Fibroblast of pulmonary artery (primary cell): ENCODE data around the gene GATC.
"Not testable (repeated sequence)": the region's sequence is repeated elsewhere in the genome, so short reads cannot be mapped to it uniquely, and the experiment has no call there.

Experiments used
- DNase-seq: peaks from one replicate; pipeline ENCODE4 v3.0.0-alpha.2; 2010; ENCODE audit warnings: low read depth
- H3K4me3 ChIP-seq: replicated peaks from 2 replicates; pipeline ENCODE4 v1.5.1; 2011; ENCODE audit warnings: low read depth, mild to moderate bottlenecking, control low read depth, low read length, moderate library complexity
- TF ChIP-seq, protein P1 (sequence below): IDR thresholded peaks from 2 replicates; pipeline ENCODE4 v1.5.1; 2011; ENCODE audit warnings: mild to moderate bottlenecking, control low read depth, low read length, inconsistent platforms; ENCODE audit errors: missing control alignments

Gene GATC

DNA sequence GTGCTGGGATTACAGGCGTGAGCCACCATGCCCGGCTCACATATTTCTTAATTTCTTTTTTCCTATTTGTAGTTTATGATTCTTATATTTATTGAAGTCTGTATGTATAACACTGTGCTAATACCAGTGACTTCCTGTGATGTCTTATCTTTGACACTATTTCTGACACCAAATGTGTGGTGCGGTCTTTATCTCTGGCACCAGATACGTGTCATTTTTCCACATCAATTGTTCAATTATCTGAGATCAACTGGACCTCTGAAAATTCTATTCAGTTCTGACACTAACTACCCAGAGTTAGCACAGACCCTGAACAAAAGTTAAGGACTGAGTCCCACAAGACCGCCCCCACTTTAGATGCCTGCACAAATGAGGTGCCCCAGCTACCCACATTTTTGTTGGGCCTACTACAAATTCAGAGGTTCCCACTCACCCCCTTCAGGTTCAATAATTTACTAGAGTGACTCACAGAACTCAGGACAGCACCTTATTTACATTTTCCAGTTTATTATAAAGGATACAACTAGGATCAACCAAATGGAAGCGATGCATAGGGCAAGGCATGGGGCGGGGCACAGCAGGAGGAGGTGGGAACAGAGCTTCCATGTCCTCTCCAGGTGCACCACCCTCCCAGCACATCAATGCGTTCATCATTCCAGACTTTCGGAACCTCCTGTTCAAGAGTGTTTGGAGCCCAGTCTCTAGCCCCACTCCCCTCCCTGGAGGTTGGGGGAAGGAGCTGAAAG is 35.0 kb downstream of the GATC start:
- TF ChIP-seq, protein P1, sequence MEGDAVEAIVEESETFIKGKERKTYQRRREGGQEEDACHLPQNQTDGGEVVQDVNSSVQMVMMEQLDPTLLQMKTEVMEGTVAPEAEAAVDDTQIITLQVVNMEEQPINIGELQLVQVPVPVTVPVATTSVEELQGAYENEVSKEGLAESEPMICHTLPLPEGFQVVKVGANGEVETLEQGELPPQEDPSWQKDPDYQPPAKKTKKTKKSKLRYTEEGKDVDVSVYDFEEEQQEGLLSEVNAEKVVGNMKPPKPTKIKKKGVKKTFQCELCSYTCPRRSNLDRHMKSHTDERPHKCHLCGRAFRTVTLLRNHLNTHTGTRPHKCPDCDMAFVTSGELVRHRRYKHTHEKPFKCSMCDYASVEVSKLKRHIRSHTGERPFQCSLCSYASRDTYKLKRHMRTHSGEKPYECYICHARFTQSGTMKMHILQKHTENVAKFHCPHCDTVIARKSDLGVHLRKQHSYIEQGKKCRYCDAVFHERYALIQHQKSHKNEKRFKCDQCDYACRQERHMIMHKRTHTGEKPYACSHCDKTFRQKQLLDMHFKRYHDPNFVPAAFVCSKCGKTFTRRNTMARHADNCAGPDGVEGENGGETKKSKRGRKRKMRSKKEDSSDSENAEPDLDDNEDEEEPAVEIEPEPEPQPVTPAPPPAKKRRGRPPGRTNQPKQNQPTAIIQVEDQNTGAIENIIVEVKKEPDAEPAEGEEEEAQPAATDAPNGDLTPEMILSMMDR, result no peak
- no peak for DNase-seq
- no peak overlapping the region for H3K4me3 ChIP-seq

DNA sequence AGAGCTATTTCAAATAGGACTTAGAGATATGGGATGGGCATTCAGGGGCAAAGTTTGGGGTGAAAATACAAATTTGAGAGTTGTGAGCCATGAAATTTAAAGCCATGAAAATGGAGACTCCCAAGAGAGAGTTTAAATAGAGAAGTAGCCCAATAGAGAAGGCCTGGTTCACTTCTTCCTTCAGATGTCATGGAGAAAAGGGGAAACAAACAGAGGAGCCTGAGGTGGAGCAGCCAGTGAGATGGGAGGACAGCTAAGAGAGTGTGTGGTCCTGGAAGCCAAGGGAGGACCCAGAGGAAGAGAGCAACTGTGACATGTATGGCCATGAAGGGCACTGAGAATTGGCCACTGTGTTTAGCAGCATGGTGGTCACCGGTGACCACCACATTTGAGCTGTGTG is 37.4 kb downstream of the GATC start:
- H3K4me3 ChIP-seq, result no peak overlapping the region
- TF ChIP-seq, protein P1, result no peak
- DNase-seq, result no peak

DNA sequence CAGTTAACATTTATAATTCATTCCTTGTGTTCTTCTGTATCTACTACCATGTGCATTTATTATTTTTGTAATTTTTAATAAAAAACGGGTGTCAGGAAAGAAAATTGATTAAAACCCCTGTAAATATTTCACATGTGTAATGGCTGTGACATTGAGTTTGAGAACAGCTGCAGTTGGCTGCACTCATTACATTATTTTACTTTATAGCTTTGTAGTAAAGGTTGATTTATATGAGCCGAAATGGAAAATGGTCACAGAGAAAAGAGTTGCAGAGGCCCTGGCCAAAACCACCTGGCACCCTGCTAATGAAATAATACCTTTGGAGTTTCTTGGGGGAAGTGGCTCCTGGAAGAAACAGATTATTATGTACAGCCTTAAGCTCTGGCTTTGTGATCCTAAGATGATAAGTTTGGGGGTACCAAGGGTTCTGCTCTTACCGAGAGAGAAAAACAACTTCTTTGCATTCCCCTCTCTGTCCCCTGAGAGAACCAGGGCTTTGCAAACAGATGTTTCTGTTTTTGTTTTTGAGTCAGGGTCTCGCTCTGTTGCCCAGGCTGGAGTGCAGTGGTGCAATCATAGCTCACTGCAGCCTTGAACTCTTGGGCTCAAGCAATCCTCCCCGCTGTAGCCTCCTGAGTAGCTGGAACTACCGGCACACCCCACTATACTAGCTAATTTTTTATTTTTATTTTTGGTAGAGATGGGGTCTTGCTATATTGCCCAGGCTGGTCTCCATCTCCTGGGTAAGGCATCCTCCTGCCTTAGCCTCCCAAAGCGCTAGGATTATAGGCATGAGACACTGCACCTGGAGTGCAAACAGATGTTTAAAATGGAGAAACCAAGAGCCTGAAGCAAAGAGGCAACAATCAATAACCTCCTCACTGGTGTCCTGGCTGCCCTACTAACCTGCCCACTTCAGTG is 40.0 kb downstream of the GATC start:
- TF ChIP-seq, protein P1, result no peak
- DNase-seq, result no peak
- no peak overlapping the region for H3K4me3 ChIP-seq

DNA sequence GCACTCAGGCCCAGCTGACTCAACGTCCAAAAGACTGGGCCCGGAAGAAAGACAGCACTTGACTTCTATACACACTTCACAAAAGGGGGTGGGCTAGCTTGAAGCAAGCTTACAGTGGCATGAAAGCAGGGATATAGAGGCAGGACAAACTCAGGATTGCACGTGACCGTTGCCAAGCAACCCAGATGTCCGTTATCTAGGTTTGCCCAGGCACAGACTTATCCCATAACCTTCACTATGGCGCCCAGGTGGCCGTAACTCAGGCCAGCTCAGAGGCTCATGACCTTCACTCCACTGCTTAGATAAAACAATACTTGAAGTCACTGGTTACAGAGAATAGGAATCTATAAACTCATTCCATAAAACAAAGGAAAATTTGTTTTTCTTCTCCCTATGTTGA is 41.3 kb downstream of the GATC start:
- DNase-seq, H3K4me3 ChIP-seq: not testable (repeated sequence)

DNA sequence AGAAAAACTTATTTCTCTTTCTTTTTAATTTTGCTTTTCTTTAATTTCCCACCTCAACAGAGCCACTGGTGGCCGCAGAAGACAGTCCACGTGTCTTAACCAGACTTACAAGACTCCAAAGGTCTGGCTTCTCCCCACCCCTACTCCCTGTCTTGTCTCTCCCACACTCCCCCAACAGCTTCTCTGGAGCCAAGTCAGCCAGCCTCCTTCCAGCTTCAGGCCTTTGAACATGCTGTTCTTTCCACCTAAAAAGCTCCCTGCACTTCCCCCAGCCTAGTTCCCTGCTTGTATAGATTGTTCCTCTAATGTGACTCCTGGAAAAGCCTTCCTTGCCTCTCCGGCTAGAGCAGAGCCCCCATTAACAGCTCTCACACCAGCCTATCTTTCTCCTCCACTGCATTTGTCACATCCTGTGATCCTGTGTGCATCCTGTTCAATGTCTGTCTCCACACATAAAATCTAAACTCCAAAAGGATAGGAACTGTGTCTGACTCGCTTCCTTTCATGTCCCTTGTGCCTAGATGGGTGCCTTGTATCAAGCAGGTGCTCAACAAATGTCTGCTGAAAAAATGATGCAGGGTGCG is 41.9 kb downstream of the GATC start:
- H3K4me3 ChIP-seq, result no peak overlapping the region
- TF ChIP-seq, protein P1, result no peak
- peak; percentile 42 for DNase-seq

DNA sequence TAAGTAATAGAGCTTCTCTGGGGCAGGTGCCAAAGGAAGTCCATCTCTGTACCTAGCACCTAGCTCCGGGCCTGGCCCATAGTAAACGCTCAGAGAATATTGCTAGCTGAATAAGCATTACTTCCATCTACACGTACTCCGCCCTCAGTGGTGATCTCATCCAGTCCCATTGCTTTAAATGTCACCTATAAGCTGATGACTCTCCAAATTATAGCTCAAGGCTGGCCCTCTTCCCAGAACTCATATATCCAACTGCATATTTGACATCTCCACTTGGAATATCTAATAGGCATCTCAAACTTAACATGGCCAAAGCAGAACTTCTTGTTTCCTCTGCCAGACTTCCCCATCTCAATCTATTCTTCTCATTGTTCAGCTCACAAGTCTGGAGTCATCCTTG is 42.8 kb downstream of the GATC start:
- no peak overlapping the region for H3K4me3 ChIP-seq
- DNase-seq, result no peak
- TF ChIP-seq, protein P1, result no peak

DNA sequence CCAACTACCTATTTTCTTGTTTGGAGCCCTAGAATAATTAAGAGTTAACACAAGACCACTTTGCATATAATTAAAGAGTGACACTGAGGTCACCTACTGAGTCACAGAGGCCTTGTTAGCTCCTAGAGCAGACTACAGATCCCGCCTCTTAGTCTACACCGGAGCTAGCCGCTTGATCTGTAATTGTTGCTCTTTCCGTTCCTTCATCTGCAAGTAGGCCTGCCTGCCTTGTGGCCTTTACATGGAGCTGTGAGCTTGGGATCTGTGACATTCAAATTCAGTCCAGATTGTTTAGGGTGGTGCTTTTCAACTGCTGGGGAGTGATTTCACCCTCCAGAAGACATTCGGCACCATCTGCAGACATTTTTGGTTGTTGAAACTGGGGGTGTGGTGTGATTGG is 44.1 kb downstream of the GATC start:
- no peak for DNase-seq
- TF ChIP-seq, protein P1, result no peak
- H3K4me3 ChIP-seq, result no peak overlapping the region
